NB4 (cell line): ENCODE data around the gene ODR4.
"Not testable (repeated sequence)": the region's sequence is repeated elsewhere in the genome, so short reads cannot be mapped to it uniquely, and the experiment has no call there.

Experiments used
- DNase-seq: peaks from one replicate; pipeline ENCODE4 v3.0.0; 2010; ENCODE audit warnings: low read depth
- H3K4me3 ChIP-seq: one replicate; pipeline ENCODE4 v1.5.1; 2011; ENCODE audit warnings: mild to moderate bottlenecking, low read depth, low read length, moderate library complexity
- MYC ChIP-seq: IDR thresholded peaks from 2 replicates; pipeline ENCODE4 v1.6.1; 2011; ENCODE audit warnings: low read depth, low read length
- POLR2A ChIP-seq: IDR thresholded peaks from 2 replicates; pipeline ENCODE4 v1.6.1; 2011; ENCODE audit warnings: mild to moderate bottlenecking; ENCODE audit not compliant: insufficient read length; ENCODE audit errors: extremely low read depth
- TF ChIP-seq, protein P1 (sequence below): IDR thresholded peaks from one replicate; pipeline ENCODE4 v1.5.1; 2012; ENCODE audit warnings: low read depth, low read length
- TF ChIP-seq, protein P2 (sequence below): IDR thresholded peaks from 2 replicates; pipeline ENCODE4 v1.6.1; 2011; ENCODE audit warnings: low read depth, low read length

ODR4 gene

GRCh38 chr1:186463926-186464325 lies 88.3 kb downstream of the ODR4 start:
- TF ChIP-seq POLR2A (no peak), MYC (no peak)
- TF ChIP-seq, protein P1, sequence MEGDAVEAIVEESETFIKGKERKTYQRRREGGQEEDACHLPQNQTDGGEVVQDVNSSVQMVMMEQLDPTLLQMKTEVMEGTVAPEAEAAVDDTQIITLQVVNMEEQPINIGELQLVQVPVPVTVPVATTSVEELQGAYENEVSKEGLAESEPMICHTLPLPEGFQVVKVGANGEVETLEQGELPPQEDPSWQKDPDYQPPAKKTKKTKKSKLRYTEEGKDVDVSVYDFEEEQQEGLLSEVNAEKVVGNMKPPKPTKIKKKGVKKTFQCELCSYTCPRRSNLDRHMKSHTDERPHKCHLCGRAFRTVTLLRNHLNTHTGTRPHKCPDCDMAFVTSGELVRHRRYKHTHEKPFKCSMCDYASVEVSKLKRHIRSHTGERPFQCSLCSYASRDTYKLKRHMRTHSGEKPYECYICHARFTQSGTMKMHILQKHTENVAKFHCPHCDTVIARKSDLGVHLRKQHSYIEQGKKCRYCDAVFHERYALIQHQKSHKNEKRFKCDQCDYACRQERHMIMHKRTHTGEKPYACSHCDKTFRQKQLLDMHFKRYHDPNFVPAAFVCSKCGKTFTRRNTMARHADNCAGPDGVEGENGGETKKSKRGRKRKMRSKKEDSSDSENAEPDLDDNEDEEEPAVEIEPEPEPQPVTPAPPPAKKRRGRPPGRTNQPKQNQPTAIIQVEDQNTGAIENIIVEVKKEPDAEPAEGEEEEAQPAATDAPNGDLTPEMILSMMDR: no peak
- TF ChIP-seq, protein P2, sequence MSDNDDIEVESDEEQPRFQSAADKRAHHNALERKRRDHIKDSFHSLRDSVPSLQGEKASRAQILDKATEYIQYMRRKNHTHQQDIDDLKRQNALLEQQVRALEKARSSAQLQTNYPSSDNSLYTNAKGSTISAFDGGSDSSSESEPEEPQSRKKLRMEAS: no peak
- DNase-seq: no peak
- H3K4me3 ChIP-seq: no peak overlapping the region

DNA sequence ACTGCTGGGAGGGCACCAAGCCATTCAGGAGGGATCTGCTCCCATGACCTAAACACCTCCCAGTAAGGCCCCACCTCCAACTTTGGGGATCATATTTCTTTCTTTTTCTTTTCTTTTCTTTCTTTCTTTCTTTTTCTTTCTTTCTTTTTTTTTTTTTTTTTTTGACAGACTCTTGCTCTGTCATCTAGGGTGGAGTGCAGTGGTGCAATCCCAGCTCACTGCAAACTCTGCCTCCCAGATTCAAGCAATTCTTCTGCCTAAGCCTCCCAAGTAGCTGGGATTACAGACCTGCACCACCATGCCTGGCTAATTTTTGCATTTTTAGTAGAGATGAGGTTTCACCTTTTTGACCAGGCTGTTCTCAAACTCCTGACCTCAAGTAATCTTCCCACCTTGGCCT lies 89.9 kb downstream of the ODR4 start:
- not testable (repeated sequence) for H3K4me3 ChIP-seq, DNase-seq

GRCh38 chr1:186465946-186466345 lies 90.3 kb downstream of the ODR4 start:
- DNase-seq: no peak
- no peak overlapping the region for H3K4me3 ChIP-seq
- TF ChIP-seq, protein P2: no peak
- TF ChIP-seq POLR2A (no peak), MYC (no peak)
- TF ChIP-seq, protein P1: no peak
